ENCODE data around the gene LBX2. TPM values are rescaled to one million over a fixed set of nuclear protein-coding genes. Genes with fewer than 3 reads are reported as not detected.

LBX2 gene
- total RNA-seq (2014; rRNA removed; shearing (Covaris generic)) = 0.95 and 1.9 TPM in 2 replicates
- polyA plus RNA-seq (2014; cell fraction: nucleus; rRNA removed) = 5.3 TPM in 1 of 2 replicates, not detected in the other

DNA sequence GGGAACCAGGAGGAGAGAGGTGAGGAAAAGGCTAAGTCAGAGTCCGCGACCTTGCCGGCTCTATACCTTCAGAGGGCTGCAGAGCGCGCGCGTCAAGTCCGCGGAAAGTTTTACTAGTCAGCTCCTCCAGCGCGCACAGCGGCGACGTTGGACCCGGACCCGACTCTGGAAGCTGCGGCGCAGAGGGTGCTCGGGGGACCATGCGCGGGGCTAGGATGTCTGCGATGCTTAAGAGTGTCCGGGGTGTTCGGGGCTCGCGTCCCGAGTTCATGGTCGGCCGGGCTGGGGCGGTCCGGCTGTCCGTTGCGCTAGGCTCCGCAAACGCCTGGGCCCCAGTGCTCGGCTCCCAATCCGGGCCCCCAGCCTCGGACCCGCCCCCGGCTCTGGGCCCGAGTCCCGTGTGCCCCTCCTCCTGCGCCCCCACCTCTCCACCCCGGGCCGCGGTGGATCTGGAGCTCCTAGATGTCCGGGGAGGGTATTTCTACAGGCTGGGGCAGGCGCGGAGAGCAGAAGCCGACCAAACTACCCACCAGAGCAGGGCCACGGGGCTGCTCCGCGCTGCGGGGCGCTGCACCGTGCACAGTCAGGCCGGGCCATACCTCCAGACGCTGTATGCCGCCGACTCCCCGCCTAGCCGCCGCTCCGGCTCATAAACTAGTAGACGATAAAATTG is at the start of gene LBX2:
LBX2 (minus strand) TSS at position 337 of the 673 bp plus-strand sequence; CDS start at position 271, 66 bp downstream.
- DNase-seq (ENCODE audit: extremely low read depth, low read depth) = no peak

DNA sequence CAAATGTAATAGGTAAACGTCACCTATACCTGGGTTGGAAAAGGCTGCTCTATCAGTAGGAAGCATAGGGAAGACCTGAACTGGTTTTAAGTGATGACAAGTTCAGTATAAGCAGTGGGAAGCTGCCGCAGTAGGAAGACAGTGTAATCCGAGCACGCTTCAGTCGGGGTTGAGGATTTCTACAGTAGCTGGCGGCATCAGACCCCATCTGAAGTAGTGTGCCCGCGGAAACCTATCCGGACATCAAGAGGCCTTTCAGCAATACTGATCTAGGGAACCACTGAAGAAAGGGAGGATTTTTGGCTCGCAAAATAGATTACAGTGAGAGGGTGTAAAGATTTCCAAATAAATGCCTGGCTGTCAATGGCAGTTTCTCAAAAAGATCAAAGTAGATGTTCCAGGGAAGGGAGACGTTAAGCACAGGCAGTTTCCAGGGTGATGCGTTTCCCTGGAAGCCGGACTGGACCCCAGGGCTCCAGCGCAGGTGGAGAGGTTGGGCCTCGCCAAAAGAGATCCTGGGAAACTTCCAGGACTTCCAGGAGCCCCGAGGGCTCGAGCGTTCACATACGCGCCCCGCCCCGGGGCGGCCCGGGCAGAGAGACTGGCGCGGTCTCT is 49.0 kb upstream of the LBX2 start:
- DNase-seq (ENCODE audit: extremely low read depth, low read depth) = no peak

GRCh38 chr2:74546004-74546403 is 46.6 kb upstream of the LBX2 start:
- DNase-seq (ENCODE audit: extremely low read depth, low read depth) = no peak

- DNase-seq (ENCODE audit: extremely low read depth, low read depth) = no peak
Measured at GRCh38 chr2:74544634-74545033, 45.2 kb upstream of the LBX2 start.

DNA sequence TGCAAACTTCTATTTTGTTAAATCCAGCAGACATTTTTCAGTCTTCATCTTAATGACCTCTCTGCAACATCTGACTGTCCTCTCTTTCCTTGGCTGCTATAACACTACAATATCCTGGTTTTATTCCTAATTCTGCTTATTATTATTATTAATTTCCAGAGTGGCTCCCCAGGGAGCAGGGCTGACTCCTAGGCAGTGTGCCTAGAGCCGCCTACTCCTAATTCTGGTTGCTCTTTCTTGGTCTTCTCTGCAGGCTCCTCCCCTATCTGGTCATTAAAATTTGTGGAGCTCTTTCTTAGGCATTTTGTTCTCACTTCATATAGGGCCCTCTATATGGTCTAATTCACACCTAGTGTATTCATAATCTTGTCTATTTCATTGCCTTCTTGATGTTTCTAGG is 43.6 kb upstream of the LBX2 start:
- no peak for DNase-seq (ENCODE audit: extremely low read depth, low read depth)

GRCh38 chr2:74540291-74540690 is 40.9 kb upstream of the LBX2 start:
- no peak for DNase-seq (ENCODE audit: extremely low read depth, low read depth)

- no peak for DNase-seq (ENCODE audit: extremely low read depth, low read depth)
Measured at GRCh38 chr2:74538881-74539339, 39.5 kb upstream of the LBX2 start.

- DNase-seq (ENCODE audit: extremely low read depth, low read depth) = no peak
Measured at GRCh38 chr2:74537140-74537539, 37.7 kb upstream of the LBX2 start.

- no peak for DNase-seq (ENCODE audit: extremely low read depth, low read depth)
Measured at GRCh38 chr2:74536166-74536950, 37.0 kb upstream of the LBX2 start.

DNA sequence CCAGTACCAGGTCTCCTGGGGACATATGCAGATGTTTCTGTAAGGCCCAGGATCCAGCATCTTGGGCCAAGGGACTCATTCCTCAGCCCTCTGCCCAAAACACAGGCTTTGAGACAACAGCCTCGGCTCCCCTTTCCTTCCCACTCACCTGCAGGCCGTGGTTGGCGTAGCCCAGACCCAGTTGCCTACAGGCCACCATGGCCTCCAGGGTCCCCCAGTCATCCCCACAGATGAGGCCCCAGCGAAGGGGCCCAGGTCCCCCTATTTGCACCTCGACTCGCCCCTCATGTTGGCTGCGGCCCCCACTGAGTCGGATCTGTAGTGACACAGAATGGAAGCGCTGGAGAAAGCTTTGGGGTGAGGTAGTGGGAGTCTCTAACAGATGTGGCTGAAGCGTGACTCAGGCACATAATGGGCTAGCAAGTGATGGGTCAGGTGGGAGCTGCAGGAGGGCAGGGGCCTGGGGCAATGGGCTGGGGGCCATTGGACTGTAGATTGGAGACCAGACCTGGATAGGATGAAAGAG is 36.1 kb upstream of the LBX2 start:
- DNase-seq (ENCODE audit: extremely low read depth, low read depth) = no peak

GRCh38 chr2:74534411-74534810 is 35.0 kb upstream of the LBX2 start:
- DNase-seq (ENCODE audit: extremely low read depth, low read depth) = no peak

- DNase-seq (ENCODE audit: extremely low read depth, low read depth) = no peak
Measured at GRCh38 chr2:74533464-74533863, 34.1 kb upstream of the LBX2 start.

- peak; percentile 54 for DNase-seq (ENCODE audit: extremely low read depth, low read depth)
Measured at GRCh38 chr2:74532222-74532621, 32.8 kb upstream of the LBX2 start.

DNA sequence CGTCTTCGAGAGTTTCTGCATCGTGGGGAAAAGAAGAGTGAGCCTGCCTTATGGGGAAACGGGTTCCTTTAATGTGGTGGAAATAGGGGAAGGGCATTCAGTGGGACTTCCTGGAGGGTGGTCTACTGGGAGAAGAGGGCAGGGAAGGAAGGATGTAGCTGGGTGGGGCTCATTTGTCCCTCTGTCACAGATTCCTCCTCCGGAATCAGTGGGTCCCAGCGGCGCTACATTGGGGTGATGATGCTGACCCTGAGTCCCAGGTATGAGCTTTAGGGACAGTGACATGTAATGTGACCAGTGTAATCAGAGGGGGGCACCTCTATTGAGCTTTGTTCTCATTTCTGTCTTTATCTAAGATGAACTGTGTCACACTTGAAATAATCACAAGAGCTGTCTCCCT is 32.3 kb upstream of the LBX2 start:
- DNase-seq (ENCODE audit: extremely low read depth, low read depth) = no peak

DNA sequence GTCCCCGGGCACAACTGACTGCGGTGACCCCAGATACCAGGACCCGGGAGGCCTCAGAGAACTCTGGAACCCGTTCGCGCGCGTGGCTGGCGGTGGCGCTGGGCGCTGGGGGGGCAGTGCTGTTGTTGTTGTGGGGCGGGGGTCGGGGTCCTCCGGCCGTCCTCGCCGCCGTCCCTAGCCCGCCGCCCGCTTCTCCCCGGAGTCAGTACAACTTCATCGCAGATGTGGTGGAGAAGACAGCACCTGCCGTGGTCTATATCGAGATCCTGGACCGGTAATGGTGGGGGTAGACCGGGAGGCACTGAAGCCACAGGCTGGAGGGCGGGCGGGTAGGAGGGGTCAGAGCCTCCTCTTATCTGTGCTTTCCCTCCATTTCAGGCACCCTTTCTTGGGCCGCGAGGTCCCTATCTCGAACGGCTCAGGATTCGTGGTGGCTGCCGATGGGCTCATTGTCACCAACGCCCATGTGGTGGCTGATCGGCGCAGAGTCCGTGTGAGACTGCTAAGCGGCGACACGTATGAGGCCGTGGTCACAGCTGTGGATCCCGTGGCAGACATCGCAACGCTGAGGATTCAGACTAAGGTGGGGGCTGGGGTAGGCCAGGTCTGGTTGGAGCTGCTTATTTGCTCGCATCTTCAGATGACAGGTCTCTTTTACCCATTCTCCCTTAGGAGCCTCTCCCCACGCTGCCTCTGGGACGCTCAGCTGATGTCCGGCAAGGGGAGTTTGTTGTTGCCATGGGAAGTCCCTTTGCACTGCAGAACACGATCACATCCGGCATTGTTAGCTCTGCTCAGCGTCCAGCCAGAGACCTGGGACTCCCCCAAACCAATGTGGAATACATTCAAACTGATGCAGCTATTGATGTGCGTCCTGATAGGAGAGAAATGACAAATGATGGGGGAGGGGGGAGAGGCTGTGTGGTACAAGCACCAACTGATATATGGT is 31.1 kb upstream of the LBX2 start:
- DNase-seq (ENCODE audit: extremely low read depth, low read depth) = no peak

DNA sequence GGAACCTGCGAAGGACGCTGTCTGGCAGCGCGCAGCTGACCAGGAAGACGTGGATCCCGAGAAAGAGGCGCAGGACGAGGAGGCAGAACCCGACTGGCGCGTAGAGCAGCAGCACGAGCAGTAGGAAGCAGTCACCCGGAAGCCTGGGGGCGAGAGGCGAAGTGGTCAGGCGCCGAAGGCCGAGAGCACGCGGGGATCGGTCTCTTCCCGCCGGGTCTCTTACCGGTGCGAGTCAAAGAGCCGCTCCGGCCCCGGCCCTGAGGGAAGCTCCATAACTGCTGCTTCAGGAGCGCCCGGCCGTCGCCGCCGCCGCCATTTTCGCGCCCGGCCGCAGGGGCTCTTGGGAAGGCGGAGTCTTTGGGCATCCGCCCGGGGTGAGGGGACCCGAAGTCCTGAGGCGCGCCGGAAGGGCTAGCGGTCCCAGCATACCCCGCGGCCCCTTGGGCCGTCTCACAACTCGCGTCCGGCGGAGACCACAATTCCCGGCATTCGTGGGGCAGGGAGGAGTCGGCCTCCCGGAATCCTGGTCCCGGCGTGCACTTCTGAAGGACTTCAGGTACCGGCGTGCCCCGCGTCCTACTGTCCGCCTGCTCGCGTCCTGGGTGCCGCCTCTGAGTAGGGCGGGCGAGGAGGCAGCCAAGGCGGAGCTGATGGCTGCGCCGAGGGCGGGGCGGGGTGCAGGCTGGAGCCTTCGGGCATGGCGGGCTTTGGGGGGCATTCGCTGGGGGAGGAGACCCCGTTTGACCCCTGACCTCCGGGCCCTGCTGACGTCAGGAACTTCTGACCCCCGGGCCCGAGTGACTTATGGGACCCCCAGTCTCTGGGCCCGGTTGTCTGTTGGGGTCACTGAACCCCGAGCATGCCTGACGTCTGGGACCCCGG is 30.2 kb upstream of the LBX2 start, which contains the start of the genes AUP1 and HTRA2:
AUP1 (minus strand) TSS at position 350 of the 882 bp plus-strand sequence; CDS start at position 273, 77 bp downstream.
HTRA2 (plus strand) TSS at position 577 of the 882 bp plus-strand sequence; CDS start at position 651, 74 bp downstream.
- peak; percentile 99 for DNase-seq (ENCODE audit: extremely low read depth, low read depth)

GRCh38 chr2:74528600-74529356 is 29.4 kb upstream of the LBX2 start:
- no peak for DNase-seq (ENCODE audit: extremely low read depth, low read depth)

GRCh38 chr2:74527741-74528140 is 28.3 kb upstream of the LBX2 start:
- DNase-seq (ENCODE audit: extremely low read depth, low read depth) = no peak
